ENCODE data around the gene SURF4.

The SURF4 gene

GRCh38 chr9:133372144-133372543 is 3.7 kb downstream of the SURF4 start:
- no peak for DNase-seq

GRCh38 chr9:133371261-133371711 is 4.6 kb downstream of the SURF4 start:
- no peak for DNase-seq

GRCh38 chr9:133370685-133371084 is 5.2 kb downstream of the SURF4 start:
- DNase-seq: no peak

- no peak for DNase-seq
These were observed 5.9 kb downstream of the SURF4 start for GRCh38 chr9:133369933-133370332.

GRCh38 chr9:133369422-133369821 is 6.4 kb downstream of the SURF4 start:
- DNase-seq: no peak

- no peak for DNase-seq
These were observed 7.5 kb downstream of the SURF4 start for GRCh38 chr9:133368249-133368881.

GRCh38 chr9:133367778-133368177 is 8.1 kb downstream of the SURF4 start:
- DNase-seq: no peak

GRCh38 chr9:133367221-133367620 is 8.6 kb downstream of the SURF4 start:
- no peak for DNase-seq

GRCh38 chr9:133366435-133366834 is 9.4 kb downstream of the SURF4 start:
- DNase-seq: no peak

GRCh38 chr9:133362359-133363044 is 13.4 kb downstream of the SURF4 start:
- DNase-seq: no peak

GRCh38 chr9:133361507-133362092 is 14.3 kb downstream of the SURF4 start:
- DNase-seq: no peak

- DNase-seq: no peak
These were observed 15.2 kb downstream of the SURF4 start for GRCh38 chr9:133360400-133361393.

GRCh38 chr9:133359399-133360175 is 16.3 kb downstream of the SURF4 start:
- no peak for DNase-seq

GRCh38 chr9:133357656-133358055 is 18.2 kb downstream of the SURF4 start:
- no peak for DNase-seq

- peak in 1 of 2 experiments; percentile 40 for DNase-seq
These were observed 19.3 kb downstream of the SURF4 start, which contains the start of the genes SURF1 and SURF2 for GRCh38 chr9:133356391-133357091. SURF1 (minus strand) TSS chr9:133356487; CDS start chr9:133356453, 34 bp downstream. SURF2 (plus strand) TSS chr9:133356550; CDS start chr9:133356593, 43 bp downstream.

- DNase-seq: no peak
These were observed 19.9 kb downstream of the SURF4 start for GRCh38 chr9:133355881-133356357.

- no peak for DNase-seq
These were observed 21.1 kb downstream of the SURF4 start for GRCh38 chr9:133354766-133355165.

GRCh38 chr9:133353548-133353947 is 22.3 kb downstream of the SURF4 start:
- no peak for DNase-seq

GRCh38 chr9:133352635-133353340 is 23.1 kb downstream of the SURF4 start:
- DNase-seq: no peak

- no peak for DNase-seq
These were observed 23.8 kb downstream of the SURF4 start for GRCh38 chr9:133351908-133352634.
